A673 (cell line): ENCODE results near the gene PRIMPOL. TPM values are rescaled to one million over a fixed set of nuclear protein-coding genes. Genes with fewer than 3 reads are reported as not detected.

ENCODE experiments used
- BruUV-seq: library from RNA; stranded (reverse); fragments of 400-500 nt; replicated peaks from 2 replicates; lab custom pipeline; 2021; lab: Mats Ljungman, UMichigan
- CTCF ChIA-PET: fragments of 300-600 bp; sonication (Branson Sonifier 250); formaldehyde crosslinking; loops from one replicate; lab custom pipeline; 2022; ENCODE audit warnings: antibody characterized with exemption; lab: Charles Lee
- POLR2A ChIA-PET: fragments of 300-600 bp; sonication (Branson Sonifier 250); formaldehyde crosslinking; loops from one replicate; lab custom pipeline; 2022; ENCODE audit warnings: antibody characterized with exemption; ENCODE audit not compliant: low non-redundant PET; lab: Charles Lee
- DNase-seq: peaks from one replicate; pipeline ENCODE4 v3.0.0-alpha.2; 2015; ENCODE audit warnings: low spot score
- H3K27ac ChIP-seq: fragments of 200-600 bp; sonication (generic); 2 replicates; pipeline ENCODE4 v1.5.1; 2016; ENCODE audit warnings: mixed run types, low read depth, mild to moderate bottlenecking, mixed read lengths, antibody characterized with exemption, low read length; ENCODE audit not compliant: poor library complexity, severe bottlenecking
- H3K27me3 ChIP-seq: fragments of 200-600 bp; sonication (generic); replicated peaks from 2 replicates; pipeline ENCODE4 v1.6.1; 2017; ENCODE audit warnings: mixed run types, low read depth, mild to moderate bottlenecking, mixed read lengths, antibody characterized with exemption, low read length; ENCODE audit not compliant: insufficient read depth, poor library complexity
- H3K36me3 ChIP-seq: fragments of 200-600 bp; sonication (generic); 2 replicates; pipeline ENCODE4 v1.6.1; 2016; ENCODE audit warnings: mixed run types, mild to moderate bottlenecking, mixed read lengths, antibody characterized with exemption, low read length; ENCODE audit not compliant: insufficient read depth, poor library complexity, severe bottlenecking
- H3K4me1 ChIP-seq: fragments of 200-600 bp; sonication (generic); 2 replicates; pipeline ENCODE4 v1.6.1; 2017; ENCODE audit warnings: mixed run types, mild to moderate bottlenecking, mixed read lengths, antibody characterized with exemption, low read length; ENCODE audit not compliant: insufficient read depth, poor library complexity, severe bottlenecking
- H3K4me3 ChIP-seq: fragments of 200-600 bp; sonication (generic); 2 replicates; pipeline ENCODE4 v1.5.1; 2016; ENCODE audit warnings: low read depth, mixed run types, mild to moderate bottlenecking, mixed read lengths, low read length; ENCODE audit not compliant: poor library complexity, severe bottlenecking
- H3K9me3 ChIP-seq: fragments of 200-600 bp; sonication (generic); 2 replicates; pipeline ENCODE4 v1.6.1; 2016; ENCODE audit warnings: mixed run types, low read depth, mild to moderate bottlenecking, mixed read lengths, antibody characterized with exemption, low read length; ENCODE audit not compliant: poor library complexity, severe bottlenecking
- EZH2 ChIP-seq: fragments of 200-600 bp; sonication (generic); IDR thresholded peaks from 2 replicates; pipeline ENCODE4 v1.6.1; 2017; ENCODE audit warnings: borderline replicate concordance, low read depth, mild to moderate bottlenecking, mixed read lengths, antibody characterized with exemption, low read length; ENCODE audit not compliant: poor library complexity, severe bottlenecking
- intact Hi-C: fragments of 100-400 bp; cut with micrococcal nuclease; formaldehyde crosslinking; loops from one replicate; pipeline ENCODE4 v1.10.0; 2022; ENCODE audit not compliant: unreplicated experiment
- total RNA-seq: library from RNA; stranded (reverse); gene quantifications from 2 replicates; pipeline ENCODE4 v1.2.3, GENCODE V29; 2021
- TF ChIP-seq, protein P1 (sequence below): fragments of 300-800, 200-600 bp; sonication (generic); conservative IDR thresholded peaks from 2 replicates; pipeline ENCODE4 v1.5.1; 2017; ENCODE audit warnings: low read depth, mild to moderate bottlenecking, antibody characterized with exemption, low read length, moderate library complexity, mixed read lengths

Gene PRIMPOL
- total RNA-seq, 1 experiment from 2014 or later = 25.7 TPM

DNA sequence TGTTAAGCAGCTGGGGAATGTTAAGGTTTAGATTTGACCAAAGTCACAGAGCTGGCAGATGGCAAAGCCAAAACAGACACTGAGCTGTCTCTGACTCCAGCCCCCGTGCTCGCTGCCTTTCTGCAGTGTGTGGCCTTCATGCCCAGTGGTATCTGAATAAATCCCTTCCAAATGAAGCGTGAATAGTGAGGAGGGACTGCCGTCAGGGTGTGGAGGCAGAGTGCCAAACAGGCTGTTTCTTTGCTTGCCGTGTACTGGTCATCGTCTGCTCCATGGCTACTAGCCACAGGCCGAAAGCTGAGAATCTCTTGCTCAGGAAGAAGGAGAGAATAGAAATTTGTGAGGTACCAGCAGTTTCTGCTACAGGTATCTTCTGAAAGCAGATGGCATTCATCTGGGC lies 19.7 kb downstream of the PRIMPOL start:
- DNase-seq = no peak
- Histone ChIP-seq H3K4me1 (no peaks in the 10 kb centered on the region), H3K36me3 (peaks cover 25% of the 10 kb centered on the region), H3K27ac (no peak overlapping the region), H3K27me3 (no peaks in the 10 kb centered on the region), H3K4me3 (no peak overlapping the region), H3K9me3 (no peaks in the 10 kb centered on the region)
- CTCF ChIA-PET = no interaction called here
- intact Hi-C loops = no loop called here
- POLR2A ChIA-PET = no interaction called here
- no TSS peak for BruUV-seq
- TF ChIP-seq, protein P1, sequence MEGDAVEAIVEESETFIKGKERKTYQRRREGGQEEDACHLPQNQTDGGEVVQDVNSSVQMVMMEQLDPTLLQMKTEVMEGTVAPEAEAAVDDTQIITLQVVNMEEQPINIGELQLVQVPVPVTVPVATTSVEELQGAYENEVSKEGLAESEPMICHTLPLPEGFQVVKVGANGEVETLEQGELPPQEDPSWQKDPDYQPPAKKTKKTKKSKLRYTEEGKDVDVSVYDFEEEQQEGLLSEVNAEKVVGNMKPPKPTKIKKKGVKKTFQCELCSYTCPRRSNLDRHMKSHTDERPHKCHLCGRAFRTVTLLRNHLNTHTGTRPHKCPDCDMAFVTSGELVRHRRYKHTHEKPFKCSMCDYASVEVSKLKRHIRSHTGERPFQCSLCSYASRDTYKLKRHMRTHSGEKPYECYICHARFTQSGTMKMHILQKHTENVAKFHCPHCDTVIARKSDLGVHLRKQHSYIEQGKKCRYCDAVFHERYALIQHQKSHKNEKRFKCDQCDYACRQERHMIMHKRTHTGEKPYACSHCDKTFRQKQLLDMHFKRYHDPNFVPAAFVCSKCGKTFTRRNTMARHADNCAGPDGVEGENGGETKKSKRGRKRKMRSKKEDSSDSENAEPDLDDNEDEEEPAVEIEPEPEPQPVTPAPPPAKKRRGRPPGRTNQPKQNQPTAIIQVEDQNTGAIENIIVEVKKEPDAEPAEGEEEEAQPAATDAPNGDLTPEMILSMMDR = no peak
- TF ChIP-seq EZH2 = no peak

DNA sequence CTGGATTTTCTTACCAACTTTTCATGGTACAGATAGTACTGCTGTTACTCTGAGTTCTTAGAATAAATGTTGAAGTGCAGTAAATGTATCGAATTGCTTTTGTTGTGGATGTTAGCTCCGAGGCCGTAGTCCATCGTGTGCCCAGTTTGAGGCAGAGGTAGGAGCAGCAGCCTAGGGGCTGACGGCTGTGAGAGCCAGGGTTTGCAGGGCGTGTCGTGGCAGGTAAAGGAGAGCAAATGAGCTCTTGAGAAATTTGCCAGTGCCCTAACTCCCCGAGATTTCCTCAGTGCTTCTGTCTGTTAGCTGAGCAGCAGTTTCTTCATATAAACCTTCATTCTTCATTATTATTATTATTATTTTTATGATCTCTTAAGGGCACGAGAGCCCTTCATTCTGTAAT lies 21.6 kb downstream of the PRIMPOL start:
- no peak overlapping the region for H3K4me3 ChIP-seq
- POLR2A ChIA-PET = no interaction called here
- no TSS peak for BruUV-seq

DNA sequence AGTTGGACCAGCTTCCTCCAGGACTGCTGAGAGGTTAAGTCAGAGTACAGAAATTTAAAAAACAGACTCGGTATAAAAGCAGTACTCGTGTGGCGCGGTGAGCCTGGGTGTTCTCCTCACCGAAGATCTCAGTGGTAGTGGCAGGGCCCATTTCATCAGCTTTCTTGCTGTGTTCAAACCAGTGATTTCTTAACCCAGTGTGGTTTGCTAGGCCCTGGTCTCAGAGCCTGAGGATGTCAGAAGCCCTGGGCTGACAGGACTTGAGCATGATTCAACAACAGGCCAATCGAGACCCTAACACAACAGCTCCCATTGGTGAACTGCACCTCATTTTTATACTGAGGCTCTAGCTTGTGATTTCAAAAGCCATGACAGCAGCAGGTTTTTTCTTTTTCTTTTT lies 23.2 kb downstream of the PRIMPOL start:
- no peak overlapping the region for H3K27ac ChIP-seq
- H3K4me1 ChIP-seq = no peaks in the 10 kb centered on the region
- POLR2A ChIA-PET = no interaction called here
- intact Hi-C loops = no loop called here
- TF ChIP-seq, protein P1 = no peak
- no peak for TF ChIP-seq EZH2
- H3K27me3 ChIP-seq = no peaks in the 10 kb centered on the region
- no peaks in the 10 kb centered on the region for H3K9me3 ChIP-seq
- CTCF ChIA-PET = no interaction called here
- H3K4me3 ChIP-seq = no peak overlapping the region
- no TSS peak for BruUV-seq
- no peak for DNase-seq
- peaks cover 18% of the 10 kb centered on the region for H3K36me3 ChIP-seq

More for the DNA sequence above, 21.6 kb downstream of the PRIMPOL start:
- no peaks in the 10 kb centered on the region for H3K9me3 ChIP-seq
- CTCF ChIA-PET = no interaction called here
- H3K27ac ChIP-seq = no peak overlapping the region
- no peak for DNase-seq
- intact Hi-C loops = no loop called here
- no peaks in the 10 kb centered on the region for H3K27me3 ChIP-seq
- no peaks in the 10 kb centered on the region for H3K4me1 ChIP-seq
- no peak for TF ChIP-seq EZH2
- TF ChIP-seq, protein P1 = no peak
- peaks cover 20% of the 10 kb centered on the region for H3K36me3 ChIP-seq
